T-helper 2 cell (primary cell): Measurements from ENCODE around the gene TP53I3.
"Not testable (repeated sequence)": the region's sequence is repeated elsewhere in the genome, so short reads cannot be mapped to it uniquely, and the experiment has no call there.

Source experiments
- DNase-seq, 5 experiments: peaks; one replicate each; pipeline versions ENCODE4 v3.0.0 to v3.0.0-alpha.2; 2012 to 2022

TP53I3 gene

GRCh38 chr2:24095171-24095677, 10.6 kb upstream of the TP53I3 start:
- not testable (repeated sequence) for DNase-seq

- DNase-seq = not testable (repeated sequence)
Observed at GRCh38 chr2:24093270-24093669, 8.6 kb upstream of the TP53I3 start.

DNA sequence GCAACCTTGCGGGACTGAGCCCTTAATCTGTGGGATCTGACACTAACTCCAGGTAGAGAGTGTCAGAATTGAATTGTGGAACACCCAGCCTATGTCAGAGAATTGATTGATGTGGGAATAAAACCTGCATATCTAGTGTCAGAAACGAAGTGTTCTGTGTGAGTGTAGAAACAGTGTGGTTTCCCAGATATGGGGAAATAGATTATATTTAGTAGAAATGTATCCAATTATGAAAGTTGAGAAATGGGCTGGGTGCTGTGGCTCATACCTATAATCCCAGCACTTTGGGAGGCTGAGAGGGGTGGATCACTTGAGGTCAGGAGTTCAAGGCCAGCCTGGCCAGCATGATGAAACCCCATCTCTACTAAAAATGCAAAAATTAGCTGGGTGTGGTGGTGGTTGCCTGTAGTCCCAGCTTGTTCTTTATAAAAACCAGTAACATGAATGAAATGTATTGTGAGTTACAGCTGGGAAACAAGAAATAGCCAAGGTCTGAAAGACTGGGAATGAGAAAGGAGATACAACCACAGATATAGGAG, 4.3 kb upstream of the TP53I3 start:
- no peak for DNase-seq

- no peak for DNase-seq
Observed at GRCh38 chr2:24087032-24087431, 2.4 kb upstream of the TP53I3 start.

DNA sequence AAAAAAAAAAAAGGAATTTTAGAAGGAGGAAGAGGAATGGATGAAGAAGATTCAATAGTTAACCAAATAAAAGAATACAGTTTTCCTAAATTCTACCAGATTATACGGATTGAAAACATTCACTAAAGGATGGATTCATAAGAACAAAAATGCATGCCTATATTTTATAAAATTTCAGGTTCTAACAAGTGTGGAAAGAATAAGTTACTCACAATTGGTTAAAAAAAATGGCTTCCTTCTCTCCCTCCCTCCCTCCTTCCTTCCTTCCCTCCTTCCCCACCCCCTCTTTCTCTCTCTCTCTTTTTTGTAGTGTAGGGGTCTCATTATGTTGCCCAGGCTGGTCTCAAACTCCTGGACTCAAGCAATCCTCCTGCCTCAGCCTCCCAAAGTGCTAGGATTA, 1.6 kb upstream of the TP53I3 start:
- no peak for DNase-seq

DNA sequence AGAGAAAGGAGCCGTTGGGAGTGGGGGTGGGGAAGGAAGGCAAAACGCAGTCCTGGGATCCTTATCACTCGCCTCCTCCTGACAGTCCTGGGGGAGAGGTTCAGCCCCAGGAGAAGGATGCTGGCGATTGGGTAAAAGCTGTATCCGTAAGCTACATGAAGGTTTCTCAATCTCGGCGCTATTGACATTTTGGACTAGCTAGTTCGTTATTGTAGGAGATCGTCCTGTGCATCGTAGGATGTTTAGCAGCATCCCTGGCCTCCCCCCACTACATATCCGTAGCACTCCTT, 511 bp upstream of the TP53I3 start:
- no peak for DNase-seq

DNA sequence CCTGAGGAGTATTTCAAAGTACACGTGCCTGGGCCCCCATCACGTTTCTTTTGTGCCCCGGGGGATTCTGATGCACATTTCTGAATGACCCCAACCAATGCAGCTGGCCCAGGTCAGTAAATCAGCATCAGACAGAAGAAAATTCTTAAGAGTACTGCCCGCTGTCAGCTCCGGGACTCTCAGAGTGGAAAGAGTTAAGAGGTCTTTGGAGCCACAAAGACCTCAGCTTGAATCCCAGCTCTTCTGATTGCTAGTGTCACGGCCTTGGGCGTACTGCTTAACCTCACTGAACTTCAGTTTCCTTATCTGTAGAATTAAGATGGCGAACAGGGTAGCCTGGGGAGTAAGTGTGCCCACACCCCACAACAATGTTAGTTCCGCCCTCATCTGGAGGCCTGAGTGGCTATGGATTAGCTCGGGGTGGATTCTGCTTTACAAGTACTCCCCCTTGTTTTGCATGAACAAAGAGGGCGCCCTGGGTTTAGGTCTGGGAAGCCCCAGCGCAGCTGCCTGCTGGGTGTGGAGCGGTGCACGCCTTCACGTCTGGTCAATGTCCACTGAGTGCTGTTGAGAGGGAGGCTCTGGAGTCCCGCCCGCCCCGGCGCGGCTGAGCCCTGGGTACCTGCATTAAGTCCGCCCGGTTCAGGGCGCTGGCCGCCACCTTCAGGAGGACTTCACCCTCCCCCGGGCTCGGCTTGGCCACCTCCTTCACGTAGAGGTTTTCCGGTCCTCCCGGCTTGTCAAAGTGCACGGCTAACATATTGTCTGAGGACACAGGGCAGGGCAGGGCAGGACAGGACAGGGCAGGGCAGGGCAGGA, 858 bp downstream of the TP53I3 start:
- DNase-seq = peak in 1 of 5 experiments; percentile 87

DNA sequence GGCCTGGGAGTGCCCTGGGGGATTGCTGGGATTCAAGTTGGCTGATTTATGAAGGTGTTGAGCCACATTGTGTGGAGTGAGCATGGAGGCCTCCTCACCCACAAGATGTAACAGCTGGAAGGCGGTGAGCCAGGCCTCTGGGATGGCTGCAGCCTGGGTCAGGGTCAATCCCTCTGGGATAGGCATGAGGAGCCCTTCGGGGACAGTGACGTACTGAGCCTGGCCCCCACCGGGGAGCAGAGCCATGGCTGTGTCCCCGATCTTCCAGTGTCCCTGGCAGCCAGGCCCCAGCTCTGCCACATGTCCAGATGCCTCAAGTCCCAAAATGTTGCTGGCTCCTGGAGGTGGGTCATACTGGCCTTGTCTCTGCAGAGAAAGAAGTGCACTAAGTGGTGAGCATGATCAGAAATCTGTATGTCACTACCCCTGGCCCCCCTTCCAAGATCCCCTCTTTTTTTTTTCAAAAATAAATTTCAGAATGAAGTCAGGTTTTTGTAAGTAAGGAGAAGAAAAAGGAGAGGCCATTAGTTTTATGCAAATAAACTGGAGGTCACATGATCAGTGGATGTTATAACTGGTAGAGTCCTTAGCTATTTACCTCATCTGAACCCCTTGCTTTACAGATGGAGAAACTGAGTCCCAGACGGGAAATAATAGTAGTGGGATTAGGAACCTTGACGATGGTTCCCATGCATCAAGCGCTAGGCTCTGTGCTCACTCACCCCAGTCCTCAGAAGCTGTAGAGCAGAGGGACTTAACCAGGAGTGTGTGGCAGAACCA, 1.7 kb downstream of the TP53I3 start:
- no peak for DNase-seq

- DNase-seq = no peak
Observed at GRCh38 chr2:24080701-24081100, 3.9 kb downstream of the TP53I3 start.

DNA sequence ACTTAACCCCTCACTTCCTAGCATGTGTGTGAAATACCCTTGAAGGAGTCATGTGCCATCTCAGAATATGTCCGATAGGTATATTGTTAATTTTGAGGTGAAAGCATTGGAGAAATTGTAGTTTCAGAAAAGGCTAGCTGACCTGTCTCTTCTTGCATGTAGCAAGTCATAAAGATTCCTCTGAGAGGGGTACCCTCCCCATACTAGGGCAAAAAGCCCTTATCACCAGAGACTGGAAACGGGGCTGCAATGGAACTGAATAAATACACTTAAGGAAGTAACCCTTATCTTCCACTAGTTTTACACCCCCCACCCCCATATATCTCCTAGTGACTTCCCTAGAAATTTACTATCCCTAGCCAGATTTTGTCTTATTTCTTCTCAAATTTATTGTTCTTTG, 6.8 kb downstream of the TP53I3 start:
- no peak for DNase-seq

GRCh38 chr2:24077535-24077877, 7.1 kb downstream of the TP53I3 start:
- DNase-seq = no peak

DNA sequence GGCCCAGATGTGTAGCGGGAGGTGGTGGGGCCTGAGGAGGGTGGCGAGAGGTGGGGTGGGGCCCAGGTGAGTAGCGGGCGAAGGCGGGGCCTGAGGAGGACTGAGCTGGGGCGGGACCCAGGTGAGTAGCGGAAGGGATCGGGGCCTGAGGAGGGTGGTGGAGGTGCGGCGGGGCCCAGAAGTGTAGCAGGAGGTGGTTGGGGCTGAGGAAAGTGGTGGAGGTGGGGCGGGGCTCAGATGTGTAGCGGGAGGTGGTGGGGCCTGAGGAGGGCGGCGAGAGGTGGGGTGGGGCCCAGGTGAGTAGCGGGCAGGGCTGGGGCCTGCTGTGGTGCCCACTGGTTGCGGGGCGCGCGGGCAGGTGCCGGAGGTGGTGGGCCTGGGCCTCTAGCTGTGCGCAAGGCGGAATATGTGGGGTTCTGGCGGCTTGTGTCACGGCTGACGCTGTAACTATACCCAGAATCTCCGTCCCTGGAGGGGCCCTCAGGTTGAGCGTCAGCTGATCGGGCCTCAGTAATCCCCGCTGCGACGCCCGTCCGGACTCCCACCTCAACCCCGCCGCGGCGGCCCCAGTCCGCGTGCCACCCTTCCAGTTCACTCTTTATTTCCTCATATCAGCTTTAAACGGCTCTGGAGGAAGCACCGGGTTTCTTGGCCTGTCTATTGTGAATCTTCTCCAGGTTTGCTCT, 7.6 kb downstream of the TP53I3 start:
- no peak for DNase-seq

DNA sequence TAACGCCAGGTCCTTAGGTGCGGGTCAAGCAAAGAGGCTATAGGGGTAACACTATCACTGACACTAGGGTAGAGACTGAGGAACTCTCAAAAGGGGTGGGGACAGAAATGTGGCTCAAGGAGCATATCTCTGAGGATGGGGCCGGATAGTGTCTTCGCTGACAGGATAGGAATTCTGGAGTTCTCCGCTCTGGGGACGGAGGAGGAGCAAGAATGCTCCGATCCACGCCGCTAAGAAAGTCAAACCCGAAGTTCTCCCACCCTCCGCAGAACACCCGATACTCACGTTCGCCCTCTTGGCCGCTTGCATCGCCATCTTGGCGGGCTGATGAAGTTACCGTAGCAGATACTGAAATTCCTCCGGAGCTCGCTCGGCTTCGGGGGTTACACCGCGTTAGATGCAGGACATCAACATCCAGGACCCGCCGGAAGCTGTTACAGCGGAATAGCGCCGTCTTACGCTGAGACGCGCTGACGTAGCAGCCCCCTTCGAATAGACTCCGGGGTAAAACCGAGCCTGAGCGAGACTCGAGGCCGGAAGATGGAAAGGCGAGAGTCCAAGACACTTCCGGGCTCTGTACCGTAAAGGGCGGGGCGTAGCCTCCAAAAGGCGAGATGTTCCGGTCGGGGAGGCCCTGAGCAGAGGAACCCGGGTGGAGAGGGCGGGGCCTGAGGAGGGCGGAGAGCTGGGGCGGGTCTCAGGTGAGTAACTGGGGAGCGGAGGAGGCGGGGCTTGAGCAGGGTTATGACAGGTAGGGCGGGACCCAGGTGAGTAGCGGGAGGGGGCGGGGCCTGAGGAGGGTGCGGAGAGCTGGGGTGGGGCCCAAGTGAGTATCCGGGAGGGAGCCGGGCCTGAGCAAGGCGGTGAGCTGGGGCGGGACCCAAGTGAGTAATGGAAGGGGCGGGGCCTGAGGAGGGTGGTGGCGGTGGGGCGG, 8.5 kb downstream of the TP53I3 start, which contains the start of gene SF3B6:
Gene SF3B6 (minus strand): TSS at position 412 of the 934 bp plus-strand sequence. CDS start 97 bp downstream, at position 315.
- DNase-seq = peak; percentile 99 to 100 (median 99)

GRCh38 chr2:24075259-24075658, 9.4 kb downstream of the TP53I3 start:
- DNase-seq = no peak

GRCh38 chr2:24073816-24074215, 10.8 kb downstream of the TP53I3 start:
- no peak for DNase-seq

- DNase-seq = no peak
Observed at GRCh38 chr2:24072259-24072658, 12.4 kb downstream of the TP53I3 start.

DNA sequence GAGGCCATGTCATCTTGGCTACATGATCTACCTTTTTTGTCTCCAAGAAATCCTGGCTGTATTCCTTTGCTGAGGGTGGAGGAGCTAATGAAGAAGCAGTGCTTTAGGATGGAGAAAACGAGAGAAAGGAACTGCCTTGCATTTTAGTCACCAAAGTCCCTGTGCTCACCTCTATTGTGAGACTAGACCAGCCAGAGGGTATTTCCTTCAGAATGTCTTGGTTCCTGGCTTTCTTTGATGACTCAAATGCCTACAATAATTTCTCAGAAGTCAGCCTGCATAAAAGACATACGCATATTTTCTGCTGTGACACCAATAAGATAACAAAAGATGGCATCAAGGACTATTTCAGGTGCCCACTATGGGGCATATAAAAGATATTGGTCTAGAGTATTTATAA, 19.3 kb downstream of the TP53I3 start:
- no peak for DNase-seq

GRCh38 chr2:24058564-24059271, 25.9 kb downstream of the TP53I3 start:
- no peak for DNase-seq

GRCh38 chr2:24055750-24056149, 28.9 kb downstream of the TP53I3 start:
- no peak for DNase-seq

- DNase-seq = no peak
Observed at GRCh38 chr2:24054366-24055010, 30.1 kb downstream of the TP53I3 start.

DNA sequence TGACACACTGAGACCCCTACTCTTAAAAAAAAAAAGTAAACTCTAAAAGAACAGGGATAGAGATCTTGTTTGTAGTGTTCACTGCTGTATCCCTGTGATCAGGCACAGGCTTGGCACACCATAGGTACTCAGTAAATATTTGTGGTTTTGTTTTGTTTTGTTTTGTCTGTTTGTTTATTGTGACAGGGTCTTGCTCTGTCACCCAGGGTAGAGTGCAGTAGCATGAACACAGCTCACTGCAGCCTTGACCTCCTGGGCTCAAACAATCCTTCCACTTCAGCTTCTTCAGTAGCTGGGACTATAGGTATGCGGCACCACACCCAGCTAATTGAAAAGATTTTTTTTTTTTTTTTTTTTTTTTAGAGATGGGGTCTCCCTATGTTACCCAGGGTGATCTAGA, 31.7 kb downstream of the TP53I3 start:
- no peak for DNase-seq
